Neural cell (in vitro differentiated cells): ENCODE measurements around the gene CSAD. TPM values are rescaled to one million over a fixed set of nuclear protein-coding genes. Genes with fewer than 3 reads are reported as not detected.

Experiments
- H2AFZ ChIP-seq: fragments of 200-600, 300-800 bp; sonication (generic), shearing (Covaris generic); 2 replicates; pipeline ENCODE4 v1.6.0; 2014; ENCODE audit warnings: low read depth, mild to moderate bottlenecking, antibody characterized with exemption, low read length, moderate library complexity
- H3F3A ChIP-seq: fragments of 200-600 bp; shearing (Covaris generic); 2 replicates; pipeline ENCODE4 v1.6.1; 2016; ENCODE audit warnings: mild to moderate bottlenecking, moderate library complexity, mixed read lengths, antibody characterized with exemption, low read length; ENCODE audit not compliant: insufficient read depth, poor library complexity, severe bottlenecking
- H3K27ac ChIP-seq: fragments of 200-600, 300-800 bp; sonication (generic), shearing (Covaris generic); 2 replicates; pipeline ENCODE4 v1.5.1; 2014; ENCODE audit warnings: mild to moderate bottlenecking, low read length, moderate library complexity
- H3K27me3 ChIP-seq: fragments of 300-800, 200-600 bp; sonication (generic), shearing (Covaris generic); 2 replicates; pipeline ENCODE4 v1.6.0; 2014; ENCODE audit warnings: mild to moderate bottlenecking, low read depth, low read length, moderate library complexity; ENCODE audit not compliant: insufficient read depth
- H3K36me3 ChIP-seq: fragments of 300-800, 200-600 bp; sonication (generic), shearing (Covaris generic); 2 replicates; pipeline ENCODE4 v1.5.1; 2014; ENCODE audit warnings: mild to moderate bottlenecking, antibody characterized with exemption, low read length, moderate library complexity; ENCODE audit not compliant: insufficient read depth
- H3K4me2 ChIP-seq: fragments of 300-800, 200-600 bp; sonication (generic), shearing (Covaris generic); 2 replicates; pipeline ENCODE4 v1.6.0; 2014; ENCODE audit warnings: mild to moderate bottlenecking, low read length
- H3K4me3 ChIP-seq: fragments of 300-800, 200-600 bp; sonication (generic), shearing (Covaris generic); 2 replicates; pipeline ENCODE4 v1.5.1; 2014; ENCODE audit warnings: mild to moderate bottlenecking, low read length, moderate library complexity
- H3K79me2 ChIP-seq: fragments of 200-600 bp; shearing (Covaris generic); replicated peaks from 2 replicates; pipeline ENCODE4 v1.6.0; 2014; ENCODE audit warnings: mild to moderate bottlenecking, low read length, moderate library complexity; ENCODE audit not compliant: insufficient read depth
- H3K9ac ChIP-seq: fragments of 300-800, 200-600 bp; sonication (generic), shearing (Covaris generic); 2 replicates; pipeline ENCODE4 v1.6.1; 2016; ENCODE audit warnings: mild to moderate bottlenecking, low read length, mixed read lengths
- H3K9me2 ChIP-seq: fragments of 200-600 bp; shearing (Covaris generic); 2 replicates; pipeline ENCODE4 v1.6.1; 2016; ENCODE audit warnings: mild to moderate bottlenecking, low read length, mixed read lengths; ENCODE audit not compliant: insufficient read depth
- H3K9me3 ChIP-seq: fragments of 200-600, 300-800 bp; sonication (generic), shearing (Covaris generic); 2 replicates; pipeline ENCODE4 v1.6.1; 2016; ENCODE audit warnings: mild to moderate bottlenecking, mixed run types, low read length, moderate library complexity, mixed read lengths
- H4K20me1 ChIP-seq: fragments of 200-600 bp; shearing (Covaris generic); 2 replicates; pipeline ENCODE4 v1.6.1; 2016; ENCODE audit warnings: mild to moderate bottlenecking, mixed run types; ENCODE audit not compliant: insufficient read depth
- EP300 ChIP-seq: fragments of 450-650 bp; conservative IDR thresholded peaks from 2 replicates; pipeline ENCODE4 v1.6.1; 2014; ENCODE audit warnings: antibody characterized with exemption, mild to moderate bottlenecking, moderate library complexity; ENCODE audit not compliant: poor library complexity, severe bottlenecking
- EZH2 ChIP-seq: fragments of 200-600, 300-800 bp; shearing (Covaris generic), sonication (generic); IDR thresholded peaks from 2 replicates; pipeline ENCODE4 v1.6.1; 2014; ENCODE audit warnings: antibody characterized with exemption, low read length, borderline replicate concordance, mild to moderate bottlenecking; ENCODE audit not compliant: insufficient read depth, poor library complexity, severe bottlenecking
- MXI1 ChIP-seq: fragments of 450-650 bp; conservative IDR thresholded peaks from 2 replicates; pipeline ENCODE4 v1.6.1; 2014; ENCODE audit warnings: antibody characterized with exemption, mild to moderate bottlenecking; ENCODE audit not compliant: poor library complexity, severe bottlenecking
- POLR2AphosphoS5 ChIP-seq: IDR thresholded peaks from 2 replicates; pipeline ENCODE4 v1.6.1; 2012
- RAD21 ChIP-seq: fragments of 450-650 bp; conservative IDR thresholded peaks from 2 replicates; pipeline ENCODE4 v1.6.1; 2014; ENCODE audit warnings: antibody characterized with exemption, mild to moderate bottlenecking, moderate library complexity
- SMC3 ChIP-seq: fragments of 450-650 bp; conservative IDR thresholded peaks from 2 replicates; pipeline ENCODE4 v1.6.1; 2014; ENCODE audit warnings: antibody characterized with exemption, mild to moderate bottlenecking, moderate library complexity; ENCODE audit not compliant: poor library complexity
- TAF1 ChIP-seq: IDR thresholded peaks from 2 replicates; pipeline ENCODE4 v1.6.1; 2012; ENCODE audit warnings: low read depth
- polyA plus RNA-seq: library from polyadenylated mRNA; depleted of rRNA; stranded (reverse); fragments of >200 nt; gene quantifications from 2 replicates; pipeline ENCODE4 v1.2.3, GENCODE V29; 2014
- TF ChIP-seq, protein P1 (sequence below): IDR thresholded peaks from 2 replicates; pipeline ENCODE4 v1.6.1; 2012; ENCODE audit warnings: borderline replicate concordance
- TF ChIP-seq, protein P2 (sequence below): fragments of 450-650 bp; IDR thresholded peaks from 2 replicates; pipeline ENCODE4 v1.5.1; 2014; ENCODE audit warnings: antibody characterized with exemption, mild to moderate bottlenecking, moderate library complexity; ENCODE audit not compliant: poor library complexity, severe bottlenecking

CSAD gene
- polyA plus RNA-seq, 1 donor from 2014 or later, result 41.9 TPM

DNA sequence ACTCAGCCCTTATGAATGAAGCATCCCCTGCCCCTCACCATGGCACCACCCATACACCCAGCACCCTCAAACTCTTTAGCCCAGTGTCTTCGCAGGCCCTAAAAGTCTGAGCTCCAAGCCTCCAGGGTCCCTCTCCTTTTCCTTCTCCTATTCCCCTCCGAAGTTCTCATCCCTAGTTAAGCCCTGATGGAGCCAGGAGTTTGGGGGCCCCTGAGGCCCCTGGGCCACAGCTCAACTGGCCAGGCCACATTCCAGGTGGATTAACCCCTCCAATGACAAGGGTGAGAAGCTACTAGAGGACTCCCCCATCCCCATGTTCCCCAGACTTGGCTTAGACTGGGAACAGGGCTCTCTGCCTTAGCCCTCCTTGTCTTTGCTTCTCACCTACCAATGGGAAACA, 48.7 kb upstream of the CSAD start:
- no peak overlapping the region for H3K4me3 ChIP-seq
- H3F3A ChIP-seq, result no peaks in the 10 kb centered on the region
- H2AFZ ChIP-seq, result no peak overlapping the region
- H4K20me1 ChIP-seq, result no peaks in the 10 kb centered on the region
- H3K9me2 ChIP-seq, result no peaks in the 10 kb centered on the region
- H3K27me3 ChIP-seq, result peaks cover 21% of the 10 kb centered on the region
- H3K27ac ChIP-seq, result no peak overlapping the region
- no peak overlapping the region for H3K9ac ChIP-seq
- TF ChIP-seq, protein P1, sequence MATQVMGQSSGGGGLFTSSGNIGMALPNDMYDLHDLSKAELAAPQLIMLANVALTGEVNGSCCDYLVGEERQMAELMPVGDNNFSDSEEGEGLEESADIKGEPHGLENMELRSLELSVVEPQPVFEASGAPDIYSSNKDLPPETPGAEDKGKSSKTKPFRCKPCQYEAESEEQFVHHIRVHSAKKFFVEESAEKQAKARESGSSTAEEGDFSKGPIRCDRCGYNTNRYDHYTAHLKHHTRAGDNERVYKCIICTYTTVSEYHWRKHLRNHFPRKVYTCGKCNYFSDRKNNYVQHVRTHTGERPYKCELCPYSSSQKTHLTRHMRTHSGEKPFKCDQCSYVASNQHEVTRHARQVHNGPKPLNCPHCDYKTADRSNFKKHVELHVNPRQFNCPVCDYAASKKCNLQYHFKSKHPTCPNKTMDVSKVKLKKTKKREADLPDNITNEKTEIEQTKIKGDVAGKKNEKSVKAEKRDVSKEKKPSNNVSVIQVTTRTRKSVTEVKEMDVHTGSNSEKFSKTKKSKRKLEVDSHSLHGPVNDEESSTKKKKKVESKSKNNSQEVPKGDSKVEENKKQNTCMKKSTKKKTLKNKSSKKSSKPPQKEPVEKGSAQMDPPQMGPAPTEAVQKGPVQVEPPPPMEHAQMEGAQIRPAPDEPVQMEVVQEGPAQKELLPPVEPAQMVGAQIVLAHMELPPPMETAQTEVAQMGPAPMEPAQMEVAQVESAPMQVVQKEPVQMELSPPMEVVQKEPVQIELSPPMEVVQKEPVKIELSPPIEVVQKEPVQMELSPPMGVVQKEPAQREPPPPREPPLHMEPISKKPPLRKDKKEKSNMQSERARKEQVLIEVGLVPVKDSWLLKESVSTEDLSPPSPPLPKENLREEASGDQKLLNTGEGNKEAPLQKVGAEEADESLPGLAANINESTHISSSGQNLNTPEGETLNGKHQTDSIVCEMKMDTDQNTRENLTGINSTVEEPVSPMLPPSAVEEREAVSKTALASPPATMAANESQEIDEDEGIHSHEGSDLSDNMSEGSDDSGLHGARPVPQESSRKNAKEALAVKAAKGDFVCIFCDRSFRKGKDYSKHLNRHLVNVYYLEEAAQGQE, result no peak
- no peak for TF ChIP-seq RAD21
- TF ChIP-seq SMC3, result no peak
- no peaks in the 10 kb centered on the region for H3K36me3 ChIP-seq
- no peak overlapping the region for H3K4me2 ChIP-seq
- H3K9me3 ChIP-seq, result no peaks in the 10 kb centered on the region
- H3K79me2 ChIP-seq, result no peaks in the 10 kb centered on the region

DNA sequence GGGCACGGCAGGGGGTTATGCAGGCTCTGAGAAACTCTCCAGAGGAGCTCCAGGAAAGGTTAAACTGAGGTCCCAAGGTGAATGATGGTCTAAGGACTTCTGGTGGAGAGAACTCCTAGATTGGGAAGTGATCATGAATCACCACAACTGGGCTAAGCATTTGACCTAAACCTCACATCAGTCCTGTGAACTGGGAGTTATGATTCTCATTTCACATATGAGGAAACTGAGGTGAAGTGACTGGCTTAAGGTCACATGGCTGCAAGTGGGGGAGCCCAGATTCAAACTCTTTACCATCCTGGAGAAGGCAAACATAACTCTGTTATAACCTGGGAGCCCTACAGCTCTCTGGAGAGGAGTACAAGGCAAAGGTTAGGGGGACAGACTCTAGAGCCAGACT, 47.1 kb upstream of the CSAD start:
- no peaks in the 10 kb centered on the region for H3F3A ChIP-seq
- H3K9ac ChIP-seq, result no peak overlapping the region
- H3K36me3 ChIP-seq, result no peaks in the 10 kb centered on the region
- H3K4me3 ChIP-seq, result no peak overlapping the region
- H2AFZ ChIP-seq, result no peak overlapping the region
- TF ChIP-seq EZH2, result no peak
- TF ChIP-seq RAD21, result no peak
- no peak for TF ChIP-seq POLR2AphosphoS5
- H3K9me3 ChIP-seq, result no peaks in the 10 kb centered on the region
- no peaks in the 10 kb centered on the region for H3K9me2 ChIP-seq
- no peaks in the 10 kb centered on the region for H3K79me2 ChIP-seq
- no peaks in the 10 kb centered on the region for H4K20me1 ChIP-seq
- H3K27ac ChIP-seq, result no peak overlapping the region
- H3K4me2 ChIP-seq, result no peak overlapping the region
- H3K27me3 ChIP-seq, result peaks cover 15% of the 10 kb centered on the region

DNA sequence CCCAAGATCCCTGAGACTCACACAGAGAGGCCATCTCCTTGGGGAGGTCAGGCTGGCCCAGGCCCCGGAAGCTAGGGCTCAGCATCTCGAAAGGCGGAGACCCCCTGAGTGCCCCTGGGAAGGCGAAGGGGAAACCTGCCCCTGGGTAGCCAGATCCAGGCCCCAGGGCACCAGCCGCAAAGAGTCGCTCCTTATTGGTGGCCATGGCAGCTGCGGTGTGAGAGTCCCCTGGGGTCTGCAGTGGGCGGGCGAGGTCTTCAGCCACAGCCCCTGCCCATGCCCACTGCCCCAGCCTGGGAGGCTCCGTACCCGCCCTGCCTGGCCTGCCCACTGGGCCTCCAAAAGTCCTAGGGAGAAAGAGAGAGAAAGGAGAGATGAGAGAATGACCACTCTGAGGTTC, 46.6 kb upstream of the CSAD start:
- Histone ChIP-seq H3K27me3 (peaks cover 10% of the 10 kb centered on the region), H3K9me3 (no peaks in the 10 kb centered on the region), H2AFZ (no peak overlapping the region), H4K20me1 (no peaks in the 10 kb centered on the region), H3K4me3 (no peak overlapping the region), H3K27ac (no peak overlapping the region), H3K9me2 (no peaks in the 10 kb centered on the region), H3K36me3 (no peaks in the 10 kb centered on the region), H3K79me2 (no peaks in the 10 kb centered on the region), H3K4me2 (no peak overlapping the region), H3F3A (no peaks in the 10 kb centered on the region), H3K9ac (no peak overlapping the region)
- TF ChIP-seq MXI1, result no peak
- TF ChIP-seq EZH2, result no peak
- TF ChIP-seq, protein P2, sequence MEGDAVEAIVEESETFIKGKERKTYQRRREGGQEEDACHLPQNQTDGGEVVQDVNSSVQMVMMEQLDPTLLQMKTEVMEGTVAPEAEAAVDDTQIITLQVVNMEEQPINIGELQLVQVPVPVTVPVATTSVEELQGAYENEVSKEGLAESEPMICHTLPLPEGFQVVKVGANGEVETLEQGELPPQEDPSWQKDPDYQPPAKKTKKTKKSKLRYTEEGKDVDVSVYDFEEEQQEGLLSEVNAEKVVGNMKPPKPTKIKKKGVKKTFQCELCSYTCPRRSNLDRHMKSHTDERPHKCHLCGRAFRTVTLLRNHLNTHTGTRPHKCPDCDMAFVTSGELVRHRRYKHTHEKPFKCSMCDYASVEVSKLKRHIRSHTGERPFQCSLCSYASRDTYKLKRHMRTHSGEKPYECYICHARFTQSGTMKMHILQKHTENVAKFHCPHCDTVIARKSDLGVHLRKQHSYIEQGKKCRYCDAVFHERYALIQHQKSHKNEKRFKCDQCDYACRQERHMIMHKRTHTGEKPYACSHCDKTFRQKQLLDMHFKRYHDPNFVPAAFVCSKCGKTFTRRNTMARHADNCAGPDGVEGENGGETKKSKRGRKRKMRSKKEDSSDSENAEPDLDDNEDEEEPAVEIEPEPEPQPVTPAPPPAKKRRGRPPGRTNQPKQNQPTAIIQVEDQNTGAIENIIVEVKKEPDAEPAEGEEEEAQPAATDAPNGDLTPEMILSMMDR, result no peak
- TF ChIP-seq SMC3, result no peak
- no peak for TF ChIP-seq POLR2AphosphoS5
- TF ChIP-seq EP300, result no peak
- no peak for TF ChIP-seq TAF1
- TF ChIP-seq RAD21, result no peak
- TF ChIP-seq, protein P1, result no peak
